ENCODE results near the gene BICC1. TPM values are rescaled to one million over a fixed set of nuclear protein-coding genes. Genes with fewer than 3 reads are reported as not detected.

BICC1 gene
- total RNA-seq, 2 experiments from 2014 or later, result not detected

GRCh38 chr10:58518775-58519174 lies 6.1 kb downstream of the BICC1 start:
- CTCF ChIA-PET, result no interaction called here
- Mint-ChIP-seq H3K27me3 (peaks cover 31% of the 10 kb centered on the region), H3K36me3 (ENCODE audit: low read depth) (no peaks in the 10 kb centered on the region), H3K9me3 (no peaks in the 10 kb centered on the region), H3K4me3 (no peak overlapping the region), H3K27ac (no peak overlapping the region), H3K4me1 (peaks cover under 1% of the 10 kb centered on the region)
- POLR2A ChIA-PET, result no interaction called here
- DNase-seq, result no peak

- POLR2A ChIA-PET, result no interaction called here
- H3K9me3 Mint-ChIP-seq, result no peaks in the 10 kb centered on the region
Observed at GRCh38 chr10:58529077-58529728, 16.5 kb downstream of the BICC1 start.

GRCh38 chr10:58531084-58531695 lies 18.5 kb downstream of the BICC1 start:
- POLR2A ChIA-PET, result no interaction called here
- no peaks in the 10 kb centered on the region for H3K9me3 Mint-ChIP-seq
- H3K27me3 Mint-ChIP-seq, result peaks cover 7% of the 10 kb centered on the region
- DNase-seq, result peak; percentile 63
- H3K27ac Mint-ChIP-seq, result no peak overlapping the region
- CTCF ChIA-PET, result interaction anchor here (0.6 kb wide), 3 partner anchors 548 to 1102 kb away, joined by 3 to 5 read pairs (median 3); no protein-coding TSS in a partner anchor
- no peaks in the 10 kb centered on the region for H3K4me1 Mint-ChIP-seq
- H3K4me3 Mint-ChIP-seq, result no peak overlapping the region
- H3K36me3 Mint-ChIP-seq (ENCODE audit: low read depth), result no peaks in the 10 kb centered on the region

More at GRCh38 chr10:58529077-58529728, 16.5 kb downstream of the BICC1 start:
- DNase-seq, result no peak
- CTCF ChIA-PET, result no interaction called here
- Mint-ChIP-seq H3K36me3 (ENCODE audit: low read depth) (no peaks in the 10 kb centered on the region), H3K27ac (no peak overlapping the region), H3K4me3 (no peak overlapping the region), H3K27me3 (peaks cover 7% of the 10 kb centered on the region), H3K4me1 (no peaks in the 10 kb centered on the region)

GRCh38 chr10:58535311-58535710 lies 22.6 kb downstream of the BICC1 start:
- Mint-ChIP-seq H3K4me1 (no peaks in the 10 kb centered on the region), H3K9me3 (no peaks in the 10 kb centered on the region), H3K27ac (no peak overlapping the region), H3K4me3 (no peak overlapping the region), H3K36me3 (ENCODE audit: low read depth) (no peaks in the 10 kb centered on the region), H3K27me3 (peaks cover 3% of the 10 kb centered on the region)
- ChIA-PET CTCF (no interaction called here), POLR2A (no interaction called here)
- no peak for DNase-seq

- Mint-ChIP-seq H3K27ac (no peak overlapping the region), H3K36me3 (ENCODE audit: low read depth) (no peaks in the 10 kb centered on the region), H3K4me1 (no peaks in the 10 kb centered on the region), H3K9me3 (no peaks in the 10 kb centered on the region), H3K4me3 (no peak overlapping the region), H3K27me3 (no peaks in the 10 kb centered on the region)
- POLR2A ChIA-PET, result no interaction called here
- CTCF ChIA-PET, result no interaction called here
- DNase-seq, result no peak
Observed at GRCh38 chr10:58543141-58543540, 30.5 kb downstream of the BICC1 start.

DNA sequence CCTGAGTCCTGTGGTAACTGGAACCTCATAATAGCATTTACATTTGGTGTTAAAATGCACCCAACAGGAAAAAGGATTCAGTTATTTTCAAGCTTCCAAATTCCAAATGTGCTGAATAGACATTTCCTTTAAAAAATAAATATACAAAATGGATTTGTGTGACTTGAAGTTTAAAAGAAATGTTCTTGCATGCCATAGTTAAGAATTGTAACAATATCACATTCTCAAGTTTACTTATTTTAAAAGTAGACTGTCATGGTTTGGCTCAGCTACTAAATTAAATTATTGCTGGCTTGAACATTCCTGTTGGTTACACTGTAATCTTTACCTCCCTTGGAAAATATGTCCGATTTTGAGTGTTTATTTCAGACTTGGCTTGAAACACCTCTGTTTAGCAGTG lies 31.5 kb downstream of the BICC1 start:
- Mint-ChIP-seq H3K36me3 (ENCODE audit: low read depth) (no peaks in the 10 kb centered on the region), H3K9me3 (no peaks in the 10 kb centered on the region), H3K4me1 (no peaks in the 10 kb centered on the region), H3K27ac (no peak overlapping the region), H3K4me3 (no peak overlapping the region), H3K27me3 (no peaks in the 10 kb centered on the region)
- POLR2A ChIA-PET, result no interaction called here
- CTCF ChIA-PET, result no interaction called here
- no peak for DNase-seq

DNA sequence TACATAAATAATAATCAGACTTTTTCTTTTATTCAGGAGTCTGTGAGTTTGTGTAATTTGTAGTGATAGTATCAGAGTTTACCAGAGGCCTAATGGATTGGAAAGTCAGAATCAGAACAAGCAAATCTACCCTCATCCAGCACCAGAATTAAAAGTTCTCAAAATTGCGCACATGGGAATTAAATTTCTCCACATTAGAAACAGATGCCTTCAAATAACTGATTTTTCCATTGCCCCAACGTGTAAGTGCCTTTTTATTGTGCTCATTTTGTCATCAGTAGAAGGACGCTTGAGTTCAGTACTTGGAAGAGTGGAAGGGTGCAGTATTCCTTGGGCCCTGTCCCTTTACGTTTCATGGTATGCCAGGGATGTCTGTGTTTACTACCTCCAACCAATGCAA lies 32.8 kb downstream of the BICC1 start:
- ChIA-PET CTCF (no interaction called here), POLR2A (no interaction called here)
- Mint-ChIP-seq H3K27ac (no peak overlapping the region), H3K4me1 (no peaks in the 10 kb centered on the region), H3K27me3 (no peaks in the 10 kb centered on the region), H3K4me3 (no peak overlapping the region), H3K36me3 (ENCODE audit: low read depth) (no peaks in the 10 kb centered on the region), H3K9me3 (no peaks in the 10 kb centered on the region)
- DNase-seq, result no peak

DNA sequence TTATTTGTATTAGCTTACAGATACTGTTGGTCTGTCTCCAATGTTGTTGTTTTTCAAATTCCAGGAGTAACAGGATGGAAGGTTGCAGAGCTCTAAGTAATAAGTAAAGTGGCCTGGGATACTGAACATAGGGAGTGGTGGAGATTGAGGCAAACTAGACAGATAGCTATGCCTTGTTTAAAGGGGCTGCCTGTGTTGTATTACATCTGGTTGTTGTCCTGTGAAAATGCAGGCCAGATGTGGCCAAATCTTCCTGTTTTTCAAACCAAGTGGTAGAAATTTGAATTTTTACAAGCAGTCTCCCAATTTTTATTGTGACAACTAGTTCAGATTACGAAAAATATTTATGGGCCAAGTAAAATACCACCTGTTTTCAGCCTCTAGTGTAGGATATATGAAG lies 33.5 kb downstream of the BICC1 start:
- H3K4me1 Mint-ChIP-seq, result no peaks in the 10 kb centered on the region
- H3K4me3 Mint-ChIP-seq, result no peak overlapping the region
- no peak overlapping the region for H3K27ac Mint-ChIP-seq
- ChIA-PET POLR2A (no interaction called here), CTCF (no interaction called here)
- DNase-seq, result no peak
- H3K9me3 Mint-ChIP-seq, result no peaks in the 10 kb centered on the region
- H3K27me3 Mint-ChIP-seq, result no peaks in the 10 kb centered on the region
- no peaks in the 10 kb centered on the region for H3K36me3 Mint-ChIP-seq (ENCODE audit: low read depth)

DNA sequence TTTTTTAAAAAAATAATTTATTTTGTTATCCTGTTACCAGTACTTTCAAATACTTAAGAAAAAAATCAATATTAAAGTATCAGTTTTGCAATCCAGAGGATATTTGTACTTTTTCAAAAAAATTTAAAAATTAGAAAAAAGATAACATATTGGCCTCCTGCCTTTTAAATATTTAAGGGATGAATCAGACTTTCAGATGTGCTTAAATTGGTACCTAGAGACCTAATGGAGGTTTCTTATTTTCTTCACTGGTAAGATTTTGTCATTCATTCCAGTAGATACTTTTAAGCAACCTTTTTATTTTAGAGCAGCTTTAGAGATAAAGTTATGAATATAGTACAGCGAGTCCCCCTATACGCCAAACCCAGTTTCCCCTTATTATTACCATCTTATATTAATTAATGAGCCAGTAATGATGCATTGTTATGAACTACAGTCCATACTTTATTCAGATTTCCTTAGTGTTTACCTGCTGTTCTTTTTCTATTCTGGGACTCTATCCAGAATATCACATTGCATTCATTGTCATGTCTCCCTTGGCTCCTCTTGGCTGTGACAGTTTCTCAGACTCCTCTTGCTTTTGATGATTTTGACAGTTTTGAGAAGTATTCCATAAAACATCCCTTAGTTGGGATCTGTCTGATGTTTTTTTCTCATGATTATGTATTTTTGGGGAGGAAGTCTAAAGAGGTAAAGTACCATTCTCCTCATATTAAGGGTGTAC lies 34.2 kb downstream of the BICC1 start:
- H3K27ac Mint-ChIP-seq, result no peak overlapping the region
- H3K9me3 Mint-ChIP-seq, result no peaks in the 10 kb centered on the region
- ChIA-PET CTCF (no interaction called here), POLR2A (no interaction called here)
- H3K4me3 Mint-ChIP-seq, result no peak overlapping the region
- H3K36me3 Mint-ChIP-seq (ENCODE audit: low read depth), result no peaks in the 10 kb centered on the region
- peaks cover 3% of the 10 kb centered on the region for H3K27me3 Mint-ChIP-seq
- H3K4me1 Mint-ChIP-seq, result no peaks in the 10 kb centered on the region
- no peak for DNase-seq

DNA sequence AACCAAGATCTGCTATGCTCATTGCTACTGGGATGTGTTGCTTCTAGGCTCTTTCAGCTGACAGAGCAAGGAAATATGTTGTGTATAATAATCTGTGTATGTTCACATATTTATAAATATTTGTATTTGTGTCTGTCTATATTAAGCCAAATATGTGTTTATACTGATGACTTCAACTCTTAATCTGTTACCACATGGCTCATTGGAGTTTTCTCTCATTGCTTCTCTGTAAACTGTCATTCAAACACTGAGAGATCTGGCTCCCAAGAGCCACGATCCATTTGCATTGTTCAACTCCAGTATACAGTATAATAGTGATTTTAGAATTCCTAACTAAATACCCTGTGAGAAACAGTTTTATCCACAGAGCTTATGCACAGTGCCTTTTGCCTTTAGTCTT lies 35.3 kb downstream of the BICC1 start:
- no peaks in the 10 kb centered on the region for H3K36me3 Mint-ChIP-seq (ENCODE audit: low read depth)
- DNase-seq, result no peak
- H3K4me3 Mint-ChIP-seq, result no peak overlapping the region
- ChIA-PET CTCF (no interaction called here), POLR2A (no interaction called here)
- H3K4me1 Mint-ChIP-seq, result no peaks in the 10 kb centered on the region
- H3K27ac Mint-ChIP-seq, result no peak overlapping the region
- H3K9me3 Mint-ChIP-seq, result no peaks in the 10 kb centered on the region
- peaks cover 3% of the 10 kb centered on the region for H3K27me3 Mint-ChIP-seq

DNA sequence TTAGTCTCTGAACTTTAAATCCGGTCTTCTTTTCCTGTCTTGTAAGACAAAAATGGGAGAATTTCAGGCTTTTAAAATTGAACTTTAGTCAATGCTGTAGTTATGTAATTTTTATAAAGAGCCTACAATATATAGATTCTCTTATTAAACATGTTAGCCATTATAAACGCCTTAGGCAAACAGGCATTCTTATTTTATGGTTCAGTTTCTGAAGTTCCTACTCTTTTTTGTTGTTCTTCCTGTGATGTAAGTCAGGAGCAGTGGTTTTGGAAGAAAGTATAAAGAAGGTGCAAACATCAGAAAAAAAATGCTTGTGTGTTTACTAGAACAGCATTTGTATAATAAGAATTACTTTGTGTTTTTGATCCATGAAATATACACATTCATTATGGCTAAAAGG lies 41.6 kb downstream of the BICC1 start:
- ChIA-PET POLR2A (no interaction called here), CTCF (no interaction called here)
- Mint-ChIP-seq H3K9me3 (peaks cover 5% of the 10 kb centered on the region), H3K36me3 (ENCODE audit: low read depth) (no peaks in the 10 kb centered on the region), H3K4me1 (no peaks in the 10 kb centered on the region), H3K4me3 (no peak overlapping the region), H3K27ac (no peak overlapping the region), H3K27me3 (peaks cover 5% of the 10 kb centered on the region)
- no peak for DNase-seq

DNA sequence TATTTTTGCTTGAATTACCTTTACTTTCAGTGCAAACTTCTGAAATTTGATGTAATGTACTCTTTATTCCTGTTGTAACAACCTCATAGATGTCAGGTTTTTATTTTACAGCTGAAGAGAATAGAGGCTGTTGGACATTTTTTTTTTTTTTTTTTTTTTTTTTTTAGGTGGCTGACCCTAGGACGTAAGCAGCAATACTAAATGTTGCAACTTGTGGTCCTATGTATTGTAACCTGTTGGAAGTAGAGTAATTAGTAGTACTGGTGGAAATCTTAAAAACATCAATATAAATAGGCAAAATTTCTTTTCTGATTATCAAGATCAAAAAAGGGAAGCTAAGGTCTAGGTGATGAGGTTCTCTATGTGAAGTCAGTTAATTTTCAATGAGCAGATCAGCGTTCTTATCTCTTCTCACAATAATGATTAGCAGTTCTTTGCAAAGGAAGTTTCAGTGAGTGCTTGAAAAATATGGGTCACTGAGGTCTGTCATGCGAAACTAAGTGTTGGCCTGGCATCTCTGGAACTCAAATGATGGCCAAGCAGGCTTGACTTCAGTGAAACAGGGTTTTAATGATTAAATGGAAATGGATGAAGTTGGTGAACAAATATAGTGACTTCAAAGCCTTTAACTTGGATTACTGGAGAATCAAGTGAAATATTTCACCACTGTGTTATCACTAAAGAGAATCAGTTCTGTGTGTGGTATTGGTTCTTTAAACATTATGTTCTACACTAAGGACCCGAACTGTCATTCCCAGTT lies 42.7 kb downstream of the BICC1 start:
- no peaks in the 10 kb centered on the region for H3K4me1 Mint-ChIP-seq
- ChIA-PET POLR2A (no interaction called here), CTCF (no interaction called here)
- H3K27me3 Mint-ChIP-seq, result peaks cover 5% of the 10 kb centered on the region
- peaks cover 5% of the 10 kb centered on the region for H3K9me3 Mint-ChIP-seq
- no peaks in the 10 kb centered on the region for H3K36me3 Mint-ChIP-seq (ENCODE audit: low read depth)
- DNase-seq, result no peak
- H3K4me3 Mint-ChIP-seq, result no peak overlapping the region
- no peak overlapping the region for H3K27ac Mint-ChIP-seq

- no peak overlapping the region for H3K4me3 Mint-ChIP-seq
- H3K4me1 Mint-ChIP-seq, result no peaks in the 10 kb centered on the region
- ChIA-PET POLR2A (no interaction called here), CTCF (no interaction called here)
- H3K27me3 Mint-ChIP-seq, result peaks cover 5% of the 10 kb centered on the region
- no peak for DNase-seq
- peaks cover 5% of the 10 kb centered on the region for H3K9me3 Mint-ChIP-seq
- H3K27ac Mint-ChIP-seq, result no peak overlapping the region
- no peaks in the 10 kb centered on the region for H3K36me3 Mint-ChIP-seq (ENCODE audit: low read depth)
Observed at GRCh38 chr10:58555930-58556311, 43.2 kb downstream of the BICC1 start.
